Peyer's patch (tissue), 4 donors: Measurements from ENCODE around the gene PRELID1. TPM values are rescaled to one million over a fixed set of nuclear protein-coding genes. Genes with fewer than 3 reads are reported as not detected.

Experiments used
- DNase-seq, 3 donors: peaks; one replicate each; pipeline ENCODE4 v3.0.0-alpha.2; 2017 to 2019
- H3K27ac ChIP-seq, 4 donors: fragments of 200-600 bp; sonication (generic); one replicate each; pipeline ENCODE4 v1.5.1; 2016 to 2019
- H3K27me3 ChIP-seq, 2 donors: fragments of 200-600 bp; sonication (generic); one replicate each; pipeline ENCODE4 v1.5.1; 2019
- H3K36me3 ChIP-seq, 3 donors: fragments of 200-600 bp; sonication (generic); one replicate each; pipeline ENCODE4 v1.5.1; 2016 to 2019
- H3K4me1 ChIP-seq, 4 donors: fragments of 200-600 bp; sonication (generic); one replicate each; pipeline ENCODE4 v1.5.1; 2016 to 2019
- H3K4me3 ChIP-seq, 4 donors: fragments of 200-600 bp; sonication (generic); 1 replicate in 3 of 4; 2 replicates in 1 of 4; pipeline ENCODE4 v1.5.1; 2016 to 2019; ENCODE audit warnings: mild to moderate bottlenecking in 1 of 4
- H3K9me3 ChIP-seq, 4 donors: fragments of 200-600 bp; sonication (generic); one replicate each; pipeline ENCODE4 v1.5.1; 2016 to 2019; ENCODE audit warnings: mild to moderate bottlenecking in 1 of 4
- POLR2A ChIP-seq, 2 donors: fragments of 450-650 bp; IDR thresholded peaks; one replicate each; pipeline ENCODE4 v1.5.1; 2017; ENCODE audit warnings: antibody characterized with exemption in 2 of 2, mild to moderate bottlenecking in 2 of 2, moderate library complexity in 2 of 2
- total RNA-seq, 4 donors: library from RNA; depleted of rRNA; stranded (reverse); fragments of >200 nt; gene quantifications; one replicate each; pipeline ENCODE4 v1.1.0, GENCODE V29; 2016
- TF ChIP-seq, protein P1 (sequence below), 6 experiments: fragments of 450-650 bp in 4 of 6; fragments of 200-600 bp in 2 of 6; sonication (generic) in 1 of 6; IDR thresholded peaks; one replicate each; pipeline ENCODE4 v1.5.1; 2017 to 2019; ENCODE audit warnings: antibody characterized with exemption in 6 of 6, mild to moderate bottlenecking in 3 of 6, moderate library complexity in 1 of 6

The PRELID1 gene
- total RNA-seq, 4 donors from 2014 or later: 55.3 to 215 (median 132) TPM

DNA sequence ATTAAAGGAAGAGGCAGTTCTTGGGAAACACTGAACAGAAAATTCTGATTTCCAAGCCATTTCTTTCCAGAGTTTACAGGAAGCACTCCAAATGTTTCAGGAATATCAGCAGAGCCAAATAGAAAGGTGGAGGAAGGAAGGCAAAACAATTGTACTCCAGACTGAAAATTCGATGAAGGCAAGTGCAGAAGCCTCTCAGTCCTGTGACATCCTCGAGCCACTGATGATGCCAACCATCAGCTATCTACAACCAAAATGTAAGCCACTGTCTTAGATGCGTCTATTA lies 45.7 kb downstream of the PRELID1 start:
- Histone ChIP-seq H3K9me3 (no peaks in the 10 kb centered on the region), H3K4me1 (peaks cover 4 to 22% (median 13%) of the 10 kb centered on the region in 4 donors), H3K27ac (no peak overlapping the region), H3K4me3 (no peak overlapping the region), H3K36me3 (peaks cover 0 to 29% (median 0%) of the 10 kb centered on the region in 3 donors), H3K27me3 (no peaks in the 10 kb centered on the region)
- TF ChIP-seq, protein P1, sequence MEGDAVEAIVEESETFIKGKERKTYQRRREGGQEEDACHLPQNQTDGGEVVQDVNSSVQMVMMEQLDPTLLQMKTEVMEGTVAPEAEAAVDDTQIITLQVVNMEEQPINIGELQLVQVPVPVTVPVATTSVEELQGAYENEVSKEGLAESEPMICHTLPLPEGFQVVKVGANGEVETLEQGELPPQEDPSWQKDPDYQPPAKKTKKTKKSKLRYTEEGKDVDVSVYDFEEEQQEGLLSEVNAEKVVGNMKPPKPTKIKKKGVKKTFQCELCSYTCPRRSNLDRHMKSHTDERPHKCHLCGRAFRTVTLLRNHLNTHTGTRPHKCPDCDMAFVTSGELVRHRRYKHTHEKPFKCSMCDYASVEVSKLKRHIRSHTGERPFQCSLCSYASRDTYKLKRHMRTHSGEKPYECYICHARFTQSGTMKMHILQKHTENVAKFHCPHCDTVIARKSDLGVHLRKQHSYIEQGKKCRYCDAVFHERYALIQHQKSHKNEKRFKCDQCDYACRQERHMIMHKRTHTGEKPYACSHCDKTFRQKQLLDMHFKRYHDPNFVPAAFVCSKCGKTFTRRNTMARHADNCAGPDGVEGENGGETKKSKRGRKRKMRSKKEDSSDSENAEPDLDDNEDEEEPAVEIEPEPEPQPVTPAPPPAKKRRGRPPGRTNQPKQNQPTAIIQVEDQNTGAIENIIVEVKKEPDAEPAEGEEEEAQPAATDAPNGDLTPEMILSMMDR (IDR thresholded peaks at IDR 0.05): no peak
- TF ChIP-seq POLR2A (IDR thresholded peaks at IDR 0.05): no peak
- DNase-seq: no peak

DNA sequence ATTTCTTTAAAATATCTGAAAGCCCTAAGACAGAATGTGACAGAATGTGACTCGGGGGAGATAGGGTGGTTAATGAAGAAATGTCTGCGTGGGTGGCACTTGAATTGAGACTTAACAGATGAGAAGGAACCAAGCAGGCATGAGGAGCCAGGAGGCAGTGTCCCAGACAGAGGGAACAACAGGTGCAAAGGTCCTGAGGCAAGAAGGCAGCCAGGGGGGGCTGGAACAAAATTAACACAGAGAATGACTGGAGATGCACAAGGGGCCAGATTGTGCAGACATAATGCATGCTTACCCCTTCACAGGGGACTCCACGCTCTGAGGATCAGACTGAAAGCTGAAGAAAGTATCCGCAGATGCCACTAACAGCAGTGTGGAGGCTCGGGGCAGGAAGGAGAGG lies 46.2 kb downstream of the PRELID1 start:
- no peaks in the 10 kb centered on the region for H3K9me3 ChIP-seq
- no peak for TF ChIP-seq POLR2A (IDR thresholded peaks at IDR 0.05)
- TF ChIP-seq, protein P1 (IDR thresholded peaks at IDR 0.05): no peak
- peaks cover 0 to 29% (median 0%) of the 10 kb centered on the region in 3 donors for H3K36me3 ChIP-seq
- no peak overlapping the region for H3K27ac ChIP-seq
- DNase-seq: no peak
- no peaks in the 10 kb centered on the region for H3K27me3 ChIP-seq
- peaks cover 4 to 22% (median 13%) of the 10 kb centered on the region in 4 donors for H3K4me1 ChIP-seq
- H3K4me3 ChIP-seq: peak overlapping the region in 2 of 4 donors; percentile 73 to 86

DNA sequence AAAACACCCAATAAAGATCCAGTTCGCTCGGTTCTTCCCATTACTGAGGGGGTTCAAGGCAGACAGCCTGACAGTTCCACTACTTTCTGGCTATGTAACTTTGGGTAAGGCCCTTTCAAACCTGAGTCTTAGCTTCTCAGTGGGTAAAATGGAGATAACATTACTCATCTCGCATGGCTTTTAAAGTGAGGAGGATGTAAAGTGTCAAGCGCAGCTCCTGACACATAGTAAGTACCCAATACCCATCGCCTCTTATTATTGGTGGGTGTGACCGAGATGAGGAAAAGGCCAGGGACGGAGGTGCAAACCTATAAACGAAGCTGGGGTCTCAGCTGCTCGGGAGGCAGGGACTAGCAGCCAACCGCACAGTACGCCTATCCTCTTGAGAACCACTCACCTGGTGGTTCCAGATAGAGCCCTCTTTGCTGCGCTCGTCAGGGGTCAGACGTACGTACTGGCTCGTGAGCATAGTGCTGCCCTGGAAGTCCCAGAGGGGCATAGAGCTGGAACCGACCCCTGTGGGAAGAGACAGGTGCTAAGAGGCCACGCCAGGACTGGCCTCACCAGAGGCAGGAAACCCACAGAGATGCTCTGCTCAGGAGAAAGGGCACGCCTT lies 47.3 kb downstream of the PRELID1 start:
- peak overlapping the region; percentile 65 to 88 (median 80) for H3K4me3 ChIP-seq
- no peak for DNase-seq
- no peaks in the 10 kb centered on the region for H3K27me3 ChIP-seq
- H3K9me3 ChIP-seq: no peaks in the 10 kb centered on the region
- H3K27ac ChIP-seq: peak overlapping the region; percentile 91 to 95 (median 94)
- H3K36me3 ChIP-seq: peaks cover 0 to 28% (median 0%) of the 10 kb centered on the region in 3 donors
- TF ChIP-seq POLR2A (IDR thresholded peaks at IDR 0.05): no peak
- peaks cover 4 to 22% (median 13%) of the 10 kb centered on the region in 4 donors for H3K4me1 ChIP-seq

DNA sequence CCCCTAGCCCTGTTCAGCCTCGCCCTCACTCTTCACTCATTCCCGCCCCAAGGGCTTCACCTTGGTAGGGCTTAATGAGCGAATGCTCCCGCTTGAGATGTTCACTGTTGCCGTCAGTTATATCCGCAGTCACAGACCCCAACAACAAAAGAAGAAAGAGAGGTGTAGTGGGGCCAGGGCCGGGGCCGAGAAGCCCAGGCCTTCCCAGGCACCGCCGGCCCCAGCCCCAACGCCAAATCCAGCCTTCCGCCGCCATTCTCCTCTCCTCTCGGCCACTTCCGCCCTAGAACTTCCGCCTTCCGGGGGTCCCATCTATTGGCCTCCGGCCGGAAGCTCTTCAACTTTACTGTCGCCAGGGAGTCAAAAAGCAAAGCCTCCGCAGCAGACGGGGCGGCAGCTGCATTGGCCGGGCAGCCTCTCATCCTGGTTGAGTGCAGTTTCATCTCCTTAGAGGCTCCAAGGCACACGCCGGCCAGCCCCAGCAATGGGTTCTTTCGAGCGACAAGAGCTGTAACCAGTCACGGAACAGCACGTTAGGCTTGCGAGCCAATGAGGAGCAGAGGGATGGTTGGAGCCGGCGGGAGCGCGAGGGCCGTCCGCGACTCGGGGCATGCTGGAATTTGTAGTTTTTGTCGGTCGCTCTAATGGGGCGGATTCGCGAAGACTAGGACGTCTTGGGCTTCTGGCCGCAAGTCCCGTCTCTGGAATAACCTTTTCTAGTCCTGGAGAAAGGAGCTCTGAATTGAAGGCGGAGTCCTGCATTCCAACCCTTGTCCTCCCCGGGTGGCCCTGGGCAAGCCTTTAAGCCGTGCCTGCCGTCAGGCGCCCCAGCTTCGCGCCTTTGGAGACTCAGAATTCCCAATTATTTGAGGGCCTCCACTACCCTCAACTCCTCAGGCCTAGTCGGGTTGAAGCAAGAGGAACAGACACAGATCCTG lies 48.1 kb downstream of the PRELID1 start, which contains the start of gene LMAN2:
TSS of gene LMAN2 (minus strand) at position 277 of the 938 bp plus-strand sequence. CDS start at position 256, 21 bp downstream.
- Histone ChIP-seq H3K4me1 (peaks cover 4 to 25% (median 13%) of the 10 kb centered on the region in 4 donors), H3K27me3 (no peaks in the 10 kb centered on the region), H3K36me3 (peaks cover 0 to 23% (median 0%) of the 10 kb centered on the region in 3 donors), H3K27ac (peak within 1 kb of the TSS; percentile 91 to 95 (median 94)), H3K9me3 (no peaks in the 10 kb centered on the region), H3K4me3 (peak within 1 kb of the TSS; percentile 65 to 88 (median 80))
- TF ChIP-seq POLR2A (IDR thresholded peaks at IDR 0.05): peak; percentile 59 to 72
- TF ChIP-seq, protein P1 (IDR thresholded peaks at IDR 0.05): no peak
- DNase-seq: peak; percentile 91 to 97 (median 93)

DNA sequence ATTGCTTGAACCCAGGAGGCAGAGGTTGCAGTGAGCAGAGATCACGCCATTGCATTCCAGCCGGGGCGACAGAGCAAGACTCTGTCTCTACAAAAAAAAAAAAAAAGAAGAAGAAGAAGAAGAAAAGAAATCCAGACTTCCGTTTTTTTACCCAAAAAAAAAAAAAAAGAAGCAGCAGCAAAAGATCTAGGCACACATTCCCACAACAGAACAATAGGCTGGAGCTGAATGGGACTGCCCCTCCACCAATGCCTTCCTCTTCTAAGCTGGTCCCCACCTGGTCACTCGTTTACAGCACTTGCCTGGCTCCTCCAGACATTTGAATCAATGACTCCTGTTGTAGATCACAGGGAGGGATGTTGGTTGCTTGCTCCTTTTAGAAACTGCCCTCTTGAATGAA lies 49.5 kb downstream of the PRELID1 start:
- no peak for TF ChIP-seq POLR2A (IDR thresholded peaks at IDR 0.05)
- TF ChIP-seq, protein P1 (IDR thresholded peaks at IDR 0.05): no peak
- H3K4me1 ChIP-seq: peaks cover 4 to 38% (median 20%) of the 10 kb centered on the region in 4 donors
- DNase-seq: no peak

More for the DNA sequence above, 49.5 kb downstream of the PRELID1 start:
- no peak overlapping the region for H3K4me3 ChIP-seq
- peaks cover 0 to 9% (median 0%) of the 10 kb centered on the region in 3 donors for H3K36me3 ChIP-seq
- H3K27ac ChIP-seq: no peak overlapping the region
- H3K9me3 ChIP-seq: no peaks in the 10 kb centered on the region
- H3K27me3 ChIP-seq: no peaks in the 10 kb centered on the region
